HepG2 (cell line): ENCODE data around the gene MMP28. TPM values are rescaled to one million over a fixed set of nuclear protein-coding genes. Genes with fewer than 3 reads are reported as not detected.

Experiments used
- ATAC-seq: fragments of 200-7000 bp; cut with Tn5 transposase; 3 replicates; pipeline ENCODE4 v1.9.1; 2020; ENCODE audit warnings: mild to moderate bottlenecking, moderate library complexity
- BruUV-seq: library from RNA; stranded (reverse); fragments of 400-500 nt; replicated peaks from 2 replicates; lab custom pipeline; 2021; lab: Mats Ljungman, UMichigan
- CTCF ChIA-PET: fragments of 300-600 bp; formaldehyde crosslinking; extraction: SDS; loops from one replicate; lab custom pipeline; 2021; ENCODE audit warnings: low total read pairs, inconsistent platforms, low intra/inter-chr PET ratio; lab: Yijun Ruan, JAX
- POLR2A ChIA-PET: fragments of 350-600 bp; sonication (Branson Sonifier 250); formaldehyde crosslinking; loops from one replicate; lab custom pipeline; 2020; ENCODE audit warnings: antibody characterized with exemption, inconsistent platforms; lab: Yijun Ruan, JAX
- DNase-seq: peaks from one replicate; pipeline ENCODE4 v3.0.0-alpha.2; 2015; ENCODE audit warnings: low spot score
- FAIRE-seq: peaks from 3 replicates; lab custom pipeline; 2011; peaks lifted over from hg19 to GRCh38; lab: Jason Lieb, UNC
- H2AFZ ChIP-seq: one replicate; pipeline ENCODE4 v1.6.1; 2011; ENCODE audit warnings: low read length, inconsistent platforms
- H3K27ac ChIP-seq: fragments of 300-600 bp; 3 replicates; pipeline ENCODE4 v1.8.0; 2011; ENCODE audit warnings: mixed run types, mild to moderate bottlenecking, mixed read lengths, low read length, inconsistent platforms; ENCODE audit not compliant: insufficient read depth; ENCODE audit errors: extremely low read length
- H3K27me3 ChIP-seq, 2 experiments: fragments of 200-600 bp in 1 of 2; 2 replicates in 1 of 2; 3 replicates in 1 of 2; pipeline versions ENCODE4 v1.6.0 to v1.8.0; 2011; ENCODE audit warnings: low read length in 2 of 2, mild to moderate bottlenecking in 2 of 2, moderate library complexity in 2 of 2, inconsistent platforms in 1 of 2; ENCODE audit not compliant: insufficient read depth in 2 of 2, control insufficient read depth in 1 of 2
- H3K36me3 ChIP-seq, 2 experiments: fragments of 200-600 bp in 1 of 2; replicated peaks in 1 of 2; 2 replicates in 1 of 2; 3 replicates in 1 of 2; pipeline versions ENCODE4 v1.5.1 to v1.8.0; 2011; ENCODE audit warnings: low read length in 2 of 2, inconsistent platforms in 1 of 2; ENCODE audit not compliant: insufficient read depth in 2 of 2, control insufficient read depth in 1 of 2
- H3K4me1 ChIP-seq: 2 replicates; pipeline ENCODE4 v1.5.1; 2012; ENCODE audit warnings: low read length, inconsistent platforms; ENCODE audit not compliant: insufficient read depth
- H3K4me2 ChIP-seq: 2 replicates; pipeline ENCODE4 v1.6.0; 2011; ENCODE audit warnings: low read depth, low read length, inconsistent platforms
- H3K4me3 ChIP-seq, 3 experiments: fragments of 200-600 bp in 1 of 3; sonication (generic), shearing (Covaris generic) in 1 of 3; replicated peaks in 1 of 3; 2 replicates each; pipeline ENCODE4 v1.5.1; 2011 to 2016; ENCODE audit warnings: low read length in 3 of 3, inconsistent platforms in 2 of 3, low read depth in 2 of 3, mild to moderate bottlenecking in 2 of 3, control low read depth in 1 of 3, mixed read lengths in 1 of 3; ENCODE audit not compliant: insufficient read depth in 1 of 3
- H3K79me2 ChIP-seq: one replicate; pipeline ENCODE4 v1.6.1; 2011; ENCODE audit warnings: low read length, inconsistent platforms; ENCODE audit not compliant: insufficient read depth
- H3K9ac ChIP-seq: 2 replicates; pipeline ENCODE4 v1.6.0; 2011; ENCODE audit warnings: mild to moderate bottlenecking, low read depth, low read length, inconsistent platforms; ENCODE audit not compliant: insufficient read depth
- H3K9me3 ChIP-seq: 2 replicates; pipeline ENCODE4 v1.5.1; 2012; ENCODE audit warnings: mild to moderate bottlenecking, low read length
- H4K20me1 ChIP-seq: 2 replicates; pipeline ENCODE4 v1.6.0; 2011; ENCODE audit warnings: inconsistent platforms, mild to moderate bottlenecking, low read length, moderate library complexity; ENCODE audit not compliant: insufficient read depth
- JARID2 ChIP-seq: sonication (generic); formaldehyde crosslinking; IDR thresholded peaks from 2 replicates; pipeline ENCODE4 v1.8.1; 2023; ENCODE audit warnings: missing genetic modification reagents, inconsistent platforms; ENCODE audit not compliant: insufficient replicate concordance
- REPIN1 ChIP-seq: sonication (generic); formaldehyde crosslinking; IDR thresholded peaks from 2 replicates; pipeline ENCODE4 v1.8.0; 2022; ENCODE audit warnings: missing genetic modification reagents, low read depth, mild to moderate bottlenecking, borderline replicate concordance
- SIX4 ChIP-seq: sonication (generic); formaldehyde crosslinking; IDR thresholded peaks from 2 replicates; pipeline ENCODE4 v1.4.0; 2020; ENCODE audit warnings: missing genetic modification reagents
- WGBS: methylation state at CpG from one replicate; pipeline ENCODE4 v1.1.6; 2017; ENCODE audit warnings: low lambda C conversion rate; 5-methylcytosine and 5-hydroxymethylcytosine counted together
- in situ Hi-C: cut with HindIII; loops from 2 replicates; pipeline ENCODE4 v1.10.0; 2017; ENCODE audit warnings: low pct_unique_long_range_greater_than_20kb; ENCODE audit not compliant: extremely low pct_ligation_motif_present
- intact Hi-C: fragments of 100-400 bp; cut with micrococcal nuclease; formaldehyde crosslinking; loops from one replicate; pipeline ENCODE4 v1.10.0; 2022; ENCODE audit not compliant: unreplicated experiment
- polyA plus RNA-seq, 8 experiments: library from polyadenylated mRNA; depleted of rRNA in 3 of 8; stranded (reverse) in 7 of 8; unstranded in 1 of 8; fragments of >200 nt; fragmentation: Illumina TruSeq in 4 of 8; extraction: Trizol in 4 of 8; gene quantifications; 2 replicates each; pipeline versions ENCODE4 v1.2.1 to v1.2.3, GENCODE V29; 2011 to 2016; ENCODE audit warnings: low read depth in 4 of 8, missing spikeins in 1 of 8, mixed read lengths in 1 of 8; ENCODE audit not compliant: insufficient read depth in 1 of 8
- total RNA-seq, 5 experiments: library from RNA; depleted of rRNA; stranded (reverse); fragments of >200 nt; fragmentation: Illumina TruSeq; extraction: Trizol; gene quantifications; 2 replicates each; pipeline ENCODE4 v1.2.3, GENCODE V29; 2016; ENCODE audit warnings: low read depth in 1 of 5
- TF ChIP-seq, protein P1 (sequence below): sonication (generic); formaldehyde crosslinking; IDR thresholded peaks from 2 replicates; pipeline ENCODE4 v1.4.0; 2020; ENCODE audit warnings: missing genetic modification reagents
- TF ChIP-seq, protein P2 (sequence below): sonication (generic); formaldehyde crosslinking; IDR thresholded peaks from 2 replicates; pipeline ENCODE4 v1.5.0; 2020; ENCODE audit warnings: mild to moderate bottlenecking, missing genetic modification reagents
- TF ChIP-seq, protein P3 (sequence below): sonication (generic); formaldehyde crosslinking; IDR thresholded peaks from 2 replicates; pipeline ENCODE4 v1.4.0; 2020; ENCODE audit warnings: missing genetic modification reagents
- TF ChIP-seq, protein P4 (sequence below): sonication (generic); formaldehyde crosslinking; conservative IDR thresholded peaks from 2 replicates; pipeline ENCODE4 v1.4.0; 2020; ENCODE audit warnings: missing genetic modification reagents
- TF ChIP-seq, protein P5 (sequence below): sonication (generic); formaldehyde crosslinking; IDR thresholded peaks from 2 replicates; pipeline ENCODE4; 2020; ENCODE audit warnings: missing genetic modification reagents, mild to moderate bottlenecking, borderline replicate concordance
- TF ChIP-seq, protein P6 (sequence below): sonication (generic); formaldehyde crosslinking; IDR thresholded peaks from 2 replicates; pipeline ENCODE4 v1.4.0; 2020; ENCODE audit warnings: missing genetic modification reagents

Gene MMP28
- total and polyA plus RNA-seq, 2 of the 13 experiments (the other 11 are each of a cell fraction or from before 2014, with no cell fraction given), result not detected

DNA sequence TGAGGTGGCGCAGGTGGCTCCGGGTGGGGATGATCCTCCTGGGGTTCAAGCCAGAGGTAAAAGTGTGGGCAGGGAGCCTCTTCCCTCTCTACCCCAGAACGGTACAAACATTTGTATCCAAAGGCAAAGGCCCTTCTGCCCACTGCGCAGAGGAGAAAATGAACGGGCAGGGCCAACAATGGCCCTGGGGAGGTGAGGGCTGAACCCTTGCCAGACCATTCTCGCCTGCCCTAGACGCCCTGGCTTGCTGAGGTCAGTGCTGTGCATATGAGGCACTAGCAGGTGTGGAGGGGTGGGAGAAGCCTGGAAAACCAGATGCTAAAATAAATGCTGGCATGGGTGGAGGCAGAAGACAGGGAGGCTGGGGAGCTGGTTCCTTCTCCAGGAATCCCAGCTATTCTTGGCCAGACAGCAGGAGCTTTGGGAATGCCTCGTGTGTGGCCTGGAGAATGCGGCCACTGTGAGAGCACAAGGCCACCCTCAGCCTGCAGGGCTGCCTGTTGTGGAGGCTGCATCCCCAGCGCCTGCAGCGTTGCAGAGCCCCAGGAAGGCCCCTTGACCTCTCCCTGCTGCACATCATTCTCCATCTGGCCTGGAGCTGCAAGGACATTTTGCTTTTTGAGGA is 30.2 kb downstream of the MMP28 start:
- Histone ChIP-seq H3K79me2 (no peaks in the 10 kb centered on the region), H3K27me3 (peaks cover 3 to 33% of the 10 kb centered on the region in 2 experiments; a peak in 3 of 5 replicates), H3K27ac (no peak overlapping the region), H3K36me3 (no peaks in the 10 kb centered on the region), H3K4me2 (peak overlapping the region; percentile 86), H3K9me3 (no peaks in the 10 kb centered on the region), H2AFZ (no peak overlapping the region), H3K4me3 (peak overlapping the region in 1 of 3 experiments; percentile 26; a peak in 1 of 6 replicates), H4K20me1 (no peaks in the 10 kb centered on the region), H3K9ac (no peak overlapping the region), H3K4me1 (peaks cover 28% of the 10 kb centered on the region)
- FAIRE-seq (no peak), ATAC-seq (no peak), DNase-seq (no peak)
- BruUV-seq, result no TSS peak
- CTCF ChIA-PET, result interaction anchor here (3.0 kb wide), 2 partner anchors 40 to 44 kb away, joined by 28 to 50 read pairs; partner anchors contain the start of gene TAF15
- intact Hi-C loops (no loop called here), in situ Hi-C loops (no loop called here)
- 38% methylated on average over 9 of the region's 11 CpGs for WGBS
- POLR2A ChIA-PET, result interaction anchor here (1.7 kb wide), 1 partner anchor 186 kb away, joined by 5 read pairs; the partner anchor contains the start of gene PEX12
- no peak for TF ChIP-seq SIX4
- TF ChIP-seq, protein P1, sequence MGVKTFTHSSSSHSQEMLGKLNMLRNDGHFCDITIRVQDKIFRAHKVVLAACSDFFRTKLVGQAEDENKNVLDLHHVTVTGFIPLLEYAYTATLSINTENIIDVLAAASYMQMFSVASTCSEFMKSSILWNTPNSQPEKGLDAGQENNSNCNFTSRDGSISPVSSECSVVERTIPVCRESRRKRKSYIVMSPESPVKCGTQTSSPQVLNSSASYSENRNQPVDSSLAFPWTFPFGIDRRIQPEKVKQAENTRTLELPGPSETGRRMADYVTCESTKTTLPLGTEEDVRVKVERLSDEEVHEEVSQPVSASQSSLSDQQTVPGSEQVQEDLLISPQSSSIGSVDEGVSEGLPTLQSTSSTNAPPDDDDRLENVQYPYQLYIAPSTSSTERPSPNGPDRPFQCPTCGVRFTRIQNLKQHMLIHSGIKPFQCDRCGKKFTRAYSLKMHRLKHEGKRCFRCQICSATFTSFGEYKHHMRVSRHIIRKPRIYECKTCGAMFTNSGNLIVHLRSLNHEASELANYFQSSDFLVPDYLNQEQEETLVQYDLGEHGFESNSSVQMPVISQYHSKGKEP (CRISPR knock-in tag), result no peak
- TF ChIP-seq, protein P2, sequence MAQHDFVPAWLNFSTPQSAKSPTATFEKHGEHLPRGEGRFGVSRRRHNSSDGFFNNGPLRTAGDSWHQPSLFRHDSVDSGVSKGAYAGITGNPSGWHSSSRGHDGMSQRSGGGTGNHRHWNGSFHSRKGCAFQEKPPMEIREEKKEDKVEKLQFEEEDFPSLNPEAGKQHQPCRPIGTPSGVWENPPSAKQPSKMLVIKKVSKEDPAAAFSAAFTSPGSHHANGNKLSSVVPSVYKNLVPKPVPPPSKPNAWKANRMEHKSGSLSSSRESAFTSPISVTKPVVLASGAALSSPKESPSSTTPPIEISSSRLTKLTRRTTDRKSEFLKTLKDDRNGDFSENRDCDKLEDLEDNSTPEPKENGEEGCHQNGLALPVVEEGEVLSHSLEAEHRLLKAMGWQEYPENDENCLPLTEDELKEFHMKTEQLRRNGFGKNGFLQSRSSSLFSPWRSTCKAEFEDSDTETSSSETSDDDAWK (CRISPR knock-in tag), result no peak
- TF ChIP-seq, protein P3, sequence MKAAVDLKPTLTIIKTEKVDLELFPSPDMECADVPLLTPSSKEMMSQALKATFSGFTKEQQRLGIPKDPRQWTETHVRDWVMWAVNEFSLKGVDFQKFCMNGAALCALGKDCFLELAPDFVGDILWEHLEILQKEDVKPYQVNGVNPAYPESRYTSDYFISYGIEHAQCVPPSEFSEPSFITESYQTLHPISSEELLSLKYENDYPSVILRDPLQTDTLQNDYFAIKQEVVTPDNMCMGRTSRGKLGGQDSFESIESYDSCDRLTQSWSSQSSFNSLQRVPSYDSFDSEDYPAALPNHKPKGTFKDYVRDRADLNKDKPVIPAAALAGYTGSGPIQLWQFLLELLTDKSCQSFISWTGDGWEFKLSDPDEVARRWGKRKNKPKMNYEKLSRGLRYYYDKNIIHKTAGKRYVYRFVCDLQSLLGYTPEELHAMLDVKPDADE (CRISPR knock-in tag), result no peak
- TF ChIP-seq, protein P4, sequence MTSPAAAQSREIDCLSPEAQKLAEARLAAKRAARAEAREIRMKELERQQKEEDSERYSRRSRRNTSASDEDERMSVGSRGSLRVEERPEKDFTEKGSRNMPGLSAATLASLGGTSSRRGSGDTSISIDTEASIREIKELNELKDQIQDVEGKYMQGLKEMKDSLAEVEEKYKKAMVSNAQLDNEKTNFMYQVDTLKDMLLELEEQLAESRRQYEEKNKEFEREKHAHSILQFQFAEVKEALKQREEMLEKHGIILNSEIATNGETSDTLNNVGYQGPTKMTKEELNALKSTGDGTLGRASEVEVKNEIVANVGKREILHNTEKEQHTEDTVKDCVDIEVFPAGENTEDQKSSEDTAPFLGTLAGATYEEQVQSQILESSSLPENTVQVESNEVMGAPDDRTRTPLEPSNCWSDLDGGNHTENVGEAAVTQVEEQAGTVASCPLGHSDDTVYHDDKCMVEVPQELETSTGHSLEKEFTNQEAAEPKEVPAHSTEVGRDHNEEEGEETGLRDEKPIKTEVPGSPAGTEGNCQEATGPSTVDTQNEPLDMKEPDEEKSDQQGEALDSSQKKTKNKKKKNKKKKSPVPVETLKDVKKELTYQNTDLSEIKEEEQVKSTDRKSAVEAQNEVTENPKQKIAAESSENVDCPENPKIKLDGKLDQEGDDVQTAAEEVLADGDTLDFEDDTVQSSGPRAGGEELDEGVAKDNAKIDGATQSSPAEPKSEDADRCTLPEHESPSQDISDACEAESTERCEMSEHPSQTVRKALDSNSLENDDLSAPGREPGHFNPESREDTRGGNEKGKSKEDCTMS, result no peak
- no peak for TF ChIP-seq JARID2
- TF ChIP-seq, protein P5, sequence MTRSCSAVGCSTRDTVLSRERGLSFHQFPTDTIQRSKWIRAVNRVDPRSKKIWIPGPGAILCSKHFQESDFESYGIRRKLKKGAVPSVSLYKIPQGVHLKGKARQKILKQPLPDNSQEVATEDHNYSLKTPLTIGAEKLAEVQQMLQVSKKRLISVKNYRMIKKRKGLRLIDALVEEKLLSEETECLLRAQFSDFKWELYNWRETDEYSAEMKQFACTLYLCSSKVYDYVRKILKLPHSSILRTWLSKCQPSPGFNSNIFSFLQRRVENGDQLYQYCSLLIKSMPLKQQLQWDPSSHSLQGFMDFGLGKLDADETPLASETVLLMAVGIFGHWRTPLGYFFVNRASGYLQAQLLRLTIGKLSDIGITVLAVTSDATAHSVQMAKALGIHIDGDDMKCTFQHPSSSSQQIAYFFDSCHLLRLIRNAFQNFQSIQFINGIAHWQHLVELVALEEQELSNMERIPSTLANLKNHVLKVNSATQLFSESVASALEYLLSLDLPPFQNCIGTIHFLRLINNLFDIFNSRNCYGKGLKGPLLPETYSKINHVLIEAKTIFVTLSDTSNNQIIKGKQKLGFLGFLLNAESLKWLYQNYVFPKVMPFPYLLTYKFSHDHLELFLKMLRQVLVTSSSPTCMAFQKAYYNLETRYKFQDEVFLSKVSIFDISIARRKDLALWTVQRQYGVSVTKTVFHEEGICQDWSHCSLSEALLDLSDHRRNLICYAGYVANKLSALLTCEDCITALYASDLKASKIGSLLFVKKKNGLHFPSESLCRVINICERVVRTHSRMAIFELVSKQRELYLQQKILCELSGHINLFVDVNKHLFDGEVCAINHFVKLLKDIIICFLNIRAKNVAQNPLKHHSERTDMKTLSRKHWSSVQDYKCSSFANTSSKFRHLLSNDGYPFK, result no peak; the same call in 1 of the 2 replicates
- TF ChIP-seq, protein P6, sequence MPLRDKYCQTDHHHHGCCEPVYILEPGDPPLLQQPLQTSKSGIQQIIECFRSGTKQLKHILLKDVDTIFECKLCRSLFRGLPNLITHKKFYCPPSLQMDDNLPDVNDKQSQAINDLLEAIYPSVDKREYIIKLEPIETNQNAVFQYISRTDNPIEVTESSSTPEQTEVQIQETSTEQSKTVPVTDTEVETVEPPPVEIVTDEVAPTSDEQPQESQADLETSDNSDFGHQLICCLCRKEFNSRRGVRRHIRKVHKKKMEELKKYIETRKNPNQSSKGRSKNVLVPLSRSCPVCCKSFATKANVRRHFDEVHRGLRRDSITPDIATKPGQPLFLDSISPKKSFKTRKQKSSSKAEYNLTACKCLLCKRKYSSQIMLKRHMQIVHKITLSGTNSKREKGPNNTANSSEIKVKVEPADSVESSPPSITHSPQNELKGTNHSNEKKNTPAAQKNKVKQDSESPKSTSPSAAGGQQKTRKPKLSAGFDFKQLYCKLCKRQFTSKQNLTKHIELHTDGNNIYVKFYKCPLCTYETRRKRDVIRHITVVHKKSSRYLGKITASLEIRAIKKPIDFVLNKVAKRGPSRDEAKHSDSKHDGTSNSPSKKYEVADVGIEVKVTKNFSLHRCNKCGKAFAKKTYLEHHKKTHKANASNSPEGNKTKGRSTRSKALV, result no peak
- no peak for TF ChIP-seq REPIN1
